Duodenal mucosa (tissue), 2 donors: Measurements from ENCODE around the gene KCTD14.
"Not testable (repeated sequence)": the region's sequence is repeated elsewhere in the genome, so short reads cannot be mapped to it uniquely, and the experiment has no call there.

Source experiments
- H3K27ac ChIP-seq: one replicate; pipeline ENCODE4 v1.7.0; 2013; ENCODE audit warnings: low read depth, low read length
- H3K27me3 ChIP-seq, 2 donors: one replicate each; pipeline ENCODE4 v1.7.0; 2013; ENCODE audit warnings: low read length in 2 of 2, control low read depth in 1 of 2; ENCODE audit not compliant: insufficient read depth in 2 of 2, control insufficient read depth in 1 of 2
- H3K36me3 ChIP-seq, 2 donors: one replicate each; pipeline ENCODE4 v1.7.0; 2013; ENCODE audit warnings: low read length in 2 of 2, control low read depth in 1 of 2; ENCODE audit not compliant: insufficient read depth in 2 of 2, control insufficient read depth in 1 of 2
- H3K4me1 ChIP-seq, 2 donors: one replicate each; pipeline ENCODE4 v1.7.0; 2013; ENCODE audit warnings: low read length in 2 of 2, control low read depth in 1 of 2; ENCODE audit not compliant: insufficient read depth in 2 of 2, control insufficient read depth in 1 of 2
- H3K4me3 ChIP-seq, 2 donors: one replicate each; pipeline ENCODE4 v1.7.0; 2013; ENCODE audit warnings: low read length in 2 of 2, low read depth in 1 of 2
- H3K9ac ChIP-seq, 2 donors: one replicate each; pipeline ENCODE4 v1.7.0; 2013; ENCODE audit warnings: low read length in 2 of 2, low read depth in 1 of 2
- H3K9me3 ChIP-seq, 2 donors: one replicate each; pipeline ENCODE4 v1.7.0; 2013; ENCODE audit warnings: low read length in 2 of 2, control low read depth in 1 of 2; ENCODE audit not compliant: control insufficient read depth in 1 of 2

KCTD14 gene

DNA sequence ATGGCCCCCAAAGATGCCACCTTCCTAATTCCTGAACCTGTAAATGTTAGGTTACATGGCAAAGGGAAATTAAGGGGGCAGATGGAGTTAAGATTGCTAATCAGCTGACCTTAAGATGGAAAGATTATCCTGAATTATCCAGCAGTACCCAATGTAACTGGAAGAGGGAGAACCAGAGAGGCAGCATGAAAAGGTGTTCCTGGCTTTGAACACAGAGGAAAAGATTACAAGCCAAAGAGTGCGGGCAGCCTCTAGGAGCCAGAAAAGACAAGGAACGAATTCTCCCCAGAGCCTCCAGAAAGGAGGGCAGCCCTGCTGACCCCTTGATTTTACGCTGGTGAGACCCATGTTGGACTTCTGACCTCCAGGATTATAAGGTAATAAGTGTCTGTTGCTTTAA, 25.5 kb upstream of the KCTD14 start:
- H3K36me3 ChIP-seq = no peaks in the 10 kb centered on the region
- H3K27ac ChIP-seq = no peak overlapping the region
- no peaks in the 10 kb centered on the region for H3K9me3 ChIP-seq
- no peaks in the 10 kb centered on the region for H3K27me3 ChIP-seq
- no peak overlapping the region for H3K9ac ChIP-seq
- no peak overlapping the region for H3K4me3 ChIP-seq
- H3K4me1 ChIP-seq = peaks cover 12 to 16% of the 10 kb centered on the region in 2 donors

DNA sequence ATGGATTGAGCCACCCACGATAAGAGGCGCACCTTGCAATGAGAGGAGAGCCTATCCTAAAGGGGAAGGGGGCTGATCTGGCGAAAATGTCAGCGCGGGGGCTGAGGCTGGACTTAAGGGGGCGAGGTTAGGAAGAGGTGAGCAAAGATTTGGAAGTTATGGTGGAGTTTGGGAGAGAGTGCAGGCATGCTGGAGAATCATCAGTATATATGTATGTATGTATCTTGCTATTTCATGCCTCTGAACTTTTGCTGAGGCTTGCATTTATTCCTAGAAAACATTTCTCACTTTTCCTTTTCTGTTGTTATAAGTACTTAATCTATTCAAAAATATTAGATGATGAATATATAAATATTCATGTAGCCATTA, 23.4 kb upstream of the KCTD14 start:
- Histone ChIP-seq H3K9me3 (no peaks in the 10 kb centered on the region), H3K27ac (no peak overlapping the region), H3K9ac (peak overlapping the region in 1 of 2 donors; percentile 65), H3K4me1 (peaks cover 12 to 16% of the 10 kb centered on the region in 2 donors), H3K4me3 (peak overlapping the region in 1 of 2 donors; percentile 79), H3K36me3 (no peaks in the 10 kb centered on the region), H3K27me3 (no peaks in the 10 kb centered on the region)

DNA sequence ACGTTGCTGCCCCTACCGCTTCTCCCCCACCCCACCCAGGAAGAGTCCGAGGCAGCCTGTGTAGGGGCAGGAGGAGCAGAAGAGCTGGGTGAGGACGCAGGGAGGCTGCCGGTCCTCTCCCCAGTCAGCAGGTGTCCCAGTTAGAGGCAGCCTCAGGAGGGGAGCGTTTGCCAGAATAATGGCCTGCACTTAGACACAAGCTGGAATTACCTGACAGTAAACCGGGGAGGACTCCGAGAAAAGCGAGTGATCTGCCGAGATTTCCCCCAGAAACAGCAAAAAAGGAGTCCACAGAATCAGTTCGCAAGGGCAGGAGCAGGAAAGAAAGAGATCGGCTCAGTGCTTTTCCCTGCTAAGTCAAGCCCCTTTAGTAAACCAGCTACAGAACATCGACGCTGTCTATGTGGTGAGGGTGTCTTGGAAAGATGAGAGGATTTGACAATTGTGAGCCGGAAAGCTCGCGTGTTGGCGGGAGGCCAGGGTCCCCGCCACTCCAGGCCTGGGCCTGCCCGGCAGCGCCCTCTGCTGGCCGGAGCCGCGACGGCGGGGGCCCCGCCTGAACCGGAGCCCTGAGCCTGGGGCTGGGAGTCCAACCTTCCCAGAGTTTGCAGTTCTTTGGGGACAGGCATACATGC, 22.9 kb upstream of the KCTD14 start:
- H3K4me3 ChIP-seq = peak overlapping the region; percentile 72 to 79
- H3K9ac ChIP-seq = peak overlapping the region; percentile 63 to 65
- H3K27me3 ChIP-seq = no peaks in the 10 kb centered on the region
- no peaks in the 10 kb centered on the region for H3K9me3 ChIP-seq
- peaks cover 16% of the 10 kb centered on the region in 2 donors for H3K4me1 ChIP-seq
- no peak overlapping the region for H3K27ac ChIP-seq
- no peaks in the 10 kb centered on the region for H3K36me3 ChIP-seq

DNA sequence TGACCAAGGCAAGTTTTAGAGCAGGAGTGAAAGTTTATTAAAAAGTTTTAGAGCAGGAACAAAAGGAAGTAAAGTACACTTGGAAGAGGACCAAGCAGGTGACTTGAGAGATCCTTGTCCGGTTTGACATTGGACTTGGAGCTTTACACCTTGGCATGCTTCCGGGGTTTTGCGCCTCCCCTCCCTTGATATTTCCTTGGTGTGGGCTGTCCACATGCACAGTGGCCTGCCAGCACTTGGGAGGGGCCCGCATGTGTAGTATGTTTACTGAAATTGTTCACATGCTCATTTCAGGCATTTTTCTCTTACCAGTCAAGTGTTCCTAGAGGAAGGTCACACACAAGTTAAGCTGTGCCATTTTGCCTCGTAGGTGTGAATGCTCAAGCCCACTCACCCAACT, 21.6 kb upstream of the KCTD14 start:
- no peak overlapping the region for H3K27ac ChIP-seq
- no peaks in the 10 kb centered on the region for H3K9me3 ChIP-seq
- H3K9ac ChIP-seq = no peak overlapping the region
- no peaks in the 10 kb centered on the region for H3K36me3 ChIP-seq
- H3K4me3 ChIP-seq = no peak overlapping the region
- H3K4me1 ChIP-seq = peaks cover 24 to 26% of the 10 kb centered on the region in 2 donors
- no peaks in the 10 kb centered on the region for H3K27me3 ChIP-seq

DNA sequence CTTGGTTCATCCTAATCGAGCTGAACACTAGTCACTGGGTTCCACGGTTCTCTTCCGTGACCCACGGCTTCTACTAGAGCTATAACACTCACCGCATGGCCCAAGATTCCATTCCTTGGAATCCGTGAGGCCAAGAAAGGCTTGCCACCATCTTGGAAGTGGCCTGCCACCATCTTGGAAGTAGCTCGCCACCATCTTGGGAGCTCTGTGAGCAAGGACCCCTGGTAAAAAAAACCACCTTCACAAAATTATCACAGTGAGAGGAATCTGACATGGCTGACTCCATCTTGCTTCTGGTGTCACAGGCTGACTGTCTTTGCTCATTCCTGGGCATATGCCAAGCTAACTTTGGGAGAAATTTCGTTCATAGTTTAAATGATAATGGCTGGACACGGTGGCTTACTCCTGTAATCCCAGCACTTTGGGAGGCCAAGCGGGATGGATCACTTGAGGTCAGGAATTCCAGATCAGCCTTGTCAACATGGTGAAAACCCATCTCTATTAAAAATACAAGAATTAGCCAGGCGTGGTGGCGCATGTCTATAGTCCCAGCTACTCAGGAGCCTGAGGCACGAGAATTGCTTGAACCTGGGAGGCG, 18.9 kb upstream of the KCTD14 start:
- H3K9ac ChIP-seq = no peak overlapping the region
- H3K4me1 ChIP-seq = peaks cover 39 to 45% of the 10 kb centered on the region in 2 donors
- H3K4me3 ChIP-seq = no peak overlapping the region

DNA sequence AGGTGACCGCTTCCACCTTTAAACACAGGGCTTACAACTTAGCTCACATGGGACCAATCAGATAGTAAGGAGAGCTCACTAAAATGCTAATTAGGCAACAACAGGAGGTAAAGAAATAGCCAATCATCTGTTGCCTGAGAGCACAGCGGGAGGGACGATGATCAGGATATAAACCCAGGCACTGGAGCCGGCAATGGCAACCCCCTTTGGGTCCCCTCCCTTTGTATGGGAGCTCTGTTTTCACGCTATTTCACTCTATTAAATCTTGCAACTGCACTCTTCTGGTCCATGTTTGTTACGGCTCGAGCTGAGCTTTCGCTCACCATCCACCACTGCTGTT, 18.3 kb upstream of the KCTD14 start:
- H3K4me3 ChIP-seq, H3K36me3 ChIP-seq, H3K27me3 ChIP-seq, H3K9ac ChIP-seq, H3K9me3 ChIP-seq, H3K27ac ChIP-seq: not testable (repeated sequence)
- H3K4me1 ChIP-seq = peaks cover 39 to 42% of the 10 kb centered on the region in 2 donors

More for the DNA sequence above, 18.9 kb upstream of the KCTD14 start:
- Histone ChIP-seq H3K27ac (no peak overlapping the region), H3K36me3 (no peaks in the 10 kb centered on the region), H3K27me3 (no peaks in the 10 kb centered on the region), H3K9me3 (no peaks in the 10 kb centered on the region)

DNA sequence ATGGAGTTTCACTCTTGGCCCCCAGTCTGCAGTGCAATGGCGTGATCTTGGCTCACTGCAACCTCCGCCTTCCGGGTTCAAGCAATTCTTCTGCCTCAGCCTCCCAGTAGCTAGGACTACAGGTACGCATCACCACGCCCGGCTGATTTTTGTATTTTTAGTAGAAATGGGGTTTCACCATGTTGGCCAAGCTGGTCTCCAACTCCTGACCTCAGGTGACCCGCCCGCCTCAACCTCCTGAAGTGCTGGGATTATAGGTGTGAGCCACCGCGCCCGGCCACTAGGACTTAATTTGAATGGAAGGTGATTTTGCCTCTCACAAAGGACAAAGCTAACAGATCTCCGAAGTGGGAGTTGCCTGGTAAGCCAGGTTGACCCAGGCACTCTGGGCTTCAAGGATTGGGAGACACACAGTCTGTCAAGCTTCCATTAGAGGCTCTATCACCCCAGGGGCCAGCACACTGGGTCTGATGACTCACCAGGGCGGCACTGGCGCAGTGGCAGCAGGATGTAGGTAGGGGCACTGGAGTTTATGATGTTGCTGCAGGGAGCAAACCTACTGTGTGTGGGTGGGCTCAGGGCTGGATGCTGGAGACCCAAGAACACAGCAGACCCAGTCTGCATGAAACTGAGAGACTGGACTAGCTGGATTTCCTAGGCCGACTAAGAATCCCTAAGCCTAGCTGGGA, 17.8 kb upstream of the KCTD14 start:
- peaks cover 38 to 40% of the 10 kb centered on the region in 2 donors for H3K4me1 ChIP-seq
- no peak overlapping the region for H3K9ac ChIP-seq
- no peaks in the 10 kb centered on the region for H3K9me3 ChIP-seq
- no peak overlapping the region for H3K27ac ChIP-seq
- no peaks in the 10 kb centered on the region for H3K27me3 ChIP-seq
- H3K36me3 ChIP-seq = no peaks in the 10 kb centered on the region
- H3K4me3 ChIP-seq = no peak overlapping the region

DNA sequence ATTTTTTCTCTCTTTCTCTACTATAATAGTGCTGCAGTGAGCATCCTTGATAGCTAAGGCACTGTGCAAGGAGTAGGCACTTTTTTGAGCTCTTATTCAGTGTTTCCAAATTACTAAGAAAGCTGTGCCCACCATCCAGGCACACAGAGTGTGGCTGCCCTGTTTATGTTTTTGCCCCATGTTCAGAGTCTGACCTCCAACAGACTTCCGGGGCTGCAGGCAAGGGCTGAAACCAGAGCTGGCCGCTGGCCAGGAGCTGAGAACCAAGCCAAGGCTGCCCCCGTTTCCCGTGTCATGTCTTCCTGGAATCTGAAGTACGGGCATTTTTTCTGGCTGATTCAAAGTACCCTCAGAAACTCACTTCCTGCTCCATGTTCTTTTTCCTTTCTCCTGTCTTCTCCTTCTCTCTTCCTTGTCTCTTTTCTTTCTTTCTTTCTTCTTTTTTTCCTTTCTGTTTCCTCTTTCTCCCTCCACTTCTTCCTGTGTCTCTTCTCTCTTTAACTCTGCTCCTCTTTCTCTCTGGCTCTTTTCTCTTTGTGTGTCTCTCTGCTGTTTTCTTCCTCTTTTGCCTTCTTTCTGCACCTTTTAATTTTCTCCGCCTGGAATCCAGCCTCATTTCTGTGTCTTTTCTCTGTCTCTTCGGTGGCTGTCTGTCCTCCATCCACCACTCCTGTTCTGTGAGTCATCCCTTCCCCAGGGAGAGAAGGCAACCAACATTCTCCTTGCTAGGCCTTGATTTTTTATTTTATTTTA, 17.0 kb upstream of the KCTD14 start:
- Histone ChIP-seq H3K36me3 (no peaks in the 10 kb centered on the region), H3K27me3 (no peaks in the 10 kb centered on the region), H3K9ac (peak overlapping the region; percentile 46 to 60), H3K27ac (no peak overlapping the region), H3K4me1 (peaks cover 31 to 40% of the 10 kb centered on the region in 2 donors), H3K4me3 (peak overlapping the region; percentile 41 to 50), H3K9me3 (no peaks in the 10 kb centered on the region)

DNA sequence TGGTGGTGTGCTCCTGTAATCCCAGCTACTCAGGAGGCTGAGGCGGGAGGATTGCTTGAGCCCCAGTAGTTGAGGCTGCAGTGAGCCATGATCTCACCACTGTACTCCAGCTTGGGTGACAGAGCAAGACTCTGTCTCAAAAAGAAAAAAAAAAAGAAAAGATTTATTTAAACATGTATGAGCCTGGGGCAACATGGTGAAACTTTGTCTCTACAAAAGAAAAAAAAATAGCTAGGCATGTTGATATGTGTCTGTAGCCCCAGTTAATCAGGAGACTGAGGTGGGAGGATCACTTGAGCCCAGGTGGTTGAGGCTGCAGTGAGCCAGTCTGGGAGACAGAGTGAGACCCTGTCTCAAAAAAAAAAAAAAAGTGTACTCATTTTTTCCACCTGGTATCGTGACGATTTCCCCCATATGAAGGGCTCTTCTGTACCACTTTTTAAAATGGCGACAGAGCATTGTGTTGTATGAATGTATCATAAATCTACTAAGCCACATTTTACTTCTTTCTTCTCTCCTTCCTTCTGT, 16.4 kb upstream of the KCTD14 start:
- Histone ChIP-seq H3K9ac (peak overlapping the region; percentile 46 to 60), H3K27me3 (no peaks in the 10 kb centered on the region), H3K4me1 (peaks cover 28 to 37% of the 10 kb centered on the region in 2 donors), H3K9me3 (no peaks in the 10 kb centered on the region), H3K27ac (no peak overlapping the region), H3K36me3 (no peaks in the 10 kb centered on the region), H3K4me3 (peak overlapping the region; percentile 41 to 50)
